Large intestine (tissue), 12 donors: ENCODE data around the gene RANBP9. TPM values are rescaled to one million over a fixed set of nuclear protein-coding genes. Genes with fewer than 3 reads are reported as not detected.

Experiments used
- DNase-seq, 2 donors: peaks; one replicate each; pipeline versions ENCODE4 v3.0.0 to v3.0.0-alpha.2; 2013
- H3K27ac ChIP-seq: one replicate; pipeline ENCODE4 v1.5.1; 2013; ENCODE audit warnings: low read length
- H3K27me3 ChIP-seq: 2 replicates; pipeline ENCODE4 v1.6.1; 2013; ENCODE audit warnings: low read length; ENCODE audit not compliant: control insufficient read depth, insufficient read depth
- H3K36me3 ChIP-seq: 2 replicates; pipeline ENCODE4 v1.6.1; 2013; ENCODE audit warnings: low read length; ENCODE audit not compliant: control insufficient read depth, insufficient read depth
- H3K4me1 ChIP-seq: one replicate; pipeline ENCODE4 v1.6.1; 2013; ENCODE audit warnings: low read length; ENCODE audit not compliant: control insufficient read depth, insufficient read depth
- H3K4me3 ChIP-seq: one replicate; pipeline ENCODE4 v1.5.1; 2013; ENCODE audit warnings: low read length
- H3K9me3 ChIP-seq: one replicate; pipeline ENCODE4 v1.6.1; 2013; ENCODE audit warnings: mild to moderate bottlenecking, low read depth, low read length, moderate library complexity; ENCODE audit not compliant: control insufficient read depth
- WGBS: methylation state at CpG from one replicate; pipeline ENCODE4 v1.1.5; 2013; ENCODE audit warnings: low lambda C conversion rate; ENCODE audit not compliant: insufficient coverage; 5-methylcytosine and 5-hydroxymethylcytosine counted together
- long read RNA-seq, 11 donors: transcript quantifications; one replicate each; lab custom pipeline, GENCODE V29; 2026
- polyA plus RNA-seq: library from polyadenylated mRNA; unstranded; fragments of 120-200 nt; gene quantifications from one replicate; pipeline ENCODE4 v1.2.1, GENCODE V29; 2013

Gene RANBP9
- polyA plus RNA-seq, result 27.8 TPM
- long read RNA-seq, donor 1, partial matches to known transcripts, result 0 of 3 reads
- long read RNA-seq, donor 1, other reads (novel, unspliced or antisense), result 0 of 3 reads
- long read RNA-seq, donor 2, partial matches to known transcripts, result 0 of 7 reads
- long read RNA-seq, donor 2, other reads (novel, unspliced or antisense), result 0 of 7 reads
- long read RNA-seq, donor 3, transcript RANBP9-202 (3 exons, 658 nt), result major isoform, 7 of 10 reads
- long read RNA-seq, donor 3, partial matches to known transcripts, result 0 of 10 reads
- long read RNA-seq, donor 3, other reads (novel, unspliced or antisense), result 0 of 10 reads
- long read RNA-seq, donor 4, result 0 reads
- long read RNA-seq, donor 5, partial matches to known transcripts, result 0 of 2 reads
- long read RNA-seq, donor 5, other reads (novel, unspliced or antisense), result 0 of 2 reads
- long read RNA-seq, donor 6, partial matches to known transcripts, result 9 of 14 reads
- long read RNA-seq, donor 6, other reads (novel, unspliced or antisense), result 0 of 14 reads
- long read RNA-seq, donor 7, partial matches to known transcripts, result 0 of 6 reads
- long read RNA-seq, donor 7, other reads (novel, unspliced or antisense), result 0 of 6 reads
- long read RNA-seq, donor 8, partial matches to known transcripts, result 9 of 10 reads
- long read RNA-seq, donor 8, other reads (novel, unspliced or antisense), result 0 of 10 reads
- long read RNA-seq, donor 9, partial matches to known transcripts, result 0 of 1 reads
- long read RNA-seq, donor 9, other reads (novel, unspliced or antisense), result 0 of 1 reads
- long read RNA-seq, donor 10, partial matches to known transcripts, result 8 of 12 reads
- long read RNA-seq, donor 10, other reads (novel, unspliced or antisense), result 0 of 12 reads
- long read RNA-seq, donor 11, partial matches to known transcripts, result 0 of 1 reads
- long read RNA-seq, donor 11, other reads (novel, unspliced or antisense), result 0 of 1 reads

- Histone ChIP-seq H3K27ac (peak within 1 kb of the TSS; percentile 97), H3K9me3 (peaks cover 7% of the 10 kb centered on the region), H3K36me3 (no peaks in the 10 kb centered on the region), H3K4me1 (peaks cover 7% of the 10 kb centered on the region), H3K4me3 (peak within 1 kb of the TSS; percentile 82), H3K27me3 (no peaks in the 10 kb centered on the region)
- peak; percentile 87 to 97 for DNase-seq
- 0% methylated on average over 1 of the region's 102 CpGs for WGBS
Measured at GRCh38 chr6:13711733-13712598, at the start of gene RANBP9. Gene RANBP9, minus strand, starts transcription at chr6:13711835. Its CDS starts 330 bp downstream, at chr6:13711505.

- Histone ChIP-seq H3K4me3 (no peak overlapping the region), H3K36me3 (no peaks in the 10 kb centered on the region), H3K4me1 (no peaks in the 10 kb centered on the region), H3K27me3 (no peaks in the 10 kb centered on the region), H3K27ac (no peak overlapping the region), H3K9me3 (no peaks in the 10 kb centered on the region)
- 95% methylated on average over 4 of the region's 11 CpGs for WGBS
- no peak for DNase-seq
Measured at GRCh38 chr6:13760307-13761304, 49.0 kb upstream of the RANBP9 start.

GRCh38 chr6:13759025-13759424, 47.4 kb upstream of the RANBP9 start:
- Histone ChIP-seq H3K27me3 (no peaks in the 10 kb centered on the region), H3K36me3 (no peaks in the 10 kb centered on the region), H3K27ac (no peak overlapping the region), H3K4me3 (no peak overlapping the region), H3K9me3 (no peaks in the 10 kb centered on the region), H3K4me1 (no peaks in the 10 kb centered on the region)
- WGBS, result no CpG with 5 or more reads among the region's 6 CpGs
- no peak for DNase-seq

- Histone ChIP-seq H3K4me3 (no peak overlapping the region), H3K36me3 (no peaks in the 10 kb centered on the region), H3K27me3 (no peaks in the 10 kb centered on the region), H3K4me1 (no peaks in the 10 kb centered on the region), H3K9me3 (no peaks in the 10 kb centered on the region), H3K27ac (no peak overlapping the region)
- whole genome bisulfite sequencing, result no CpG with 5 or more reads among the region's 2 CpGs
- no peak for DNase-seq
Measured at GRCh38 chr6:13754644-13755043, 43.0 kb upstream of the RANBP9 start.

GRCh38 chr6:13743736-13744127, 32.1 kb upstream of the RANBP9 start:
- H3K27me3 ChIP-seq, result no peaks in the 10 kb centered on the region
- H3K9me3 ChIP-seq, result peaks cover 8% of the 10 kb centered on the region
- WGBS, result no CpG with 5 or more reads among the region's 7 CpGs
- H3K4me3 ChIP-seq, result no peak overlapping the region
- H3K36me3 ChIP-seq, result no peaks in the 10 kb centered on the region
- no peak for DNase-seq
- H3K4me1 ChIP-seq, result no peaks in the 10 kb centered on the region
- no peak overlapping the region for H3K27ac ChIP-seq

- no peak for DNase-seq
- no peak overlapping the region for H3K4me3 ChIP-seq
- H3K9me3 ChIP-seq, result peaks cover 8% of the 10 kb centered on the region
- no peaks in the 10 kb centered on the region for H3K4me1 ChIP-seq
- no peaks in the 10 kb centered on the region for H3K36me3 ChIP-seq
- no CpG with 5 or more reads among the region's 56 CpGs for whole genome bisulfite sequencing
- H3K27ac ChIP-seq, result no peak overlapping the region
- no peaks in the 10 kb centered on the region for H3K27me3 ChIP-seq
Measured at GRCh38 chr6:13742961-13743735, 31.5 kb upstream of the RANBP9 start.

- WGBS, result 88% methylated on average over 1 of the region's 4 CpGs
- H3K27me3 ChIP-seq, result no peaks in the 10 kb centered on the region
- H3K9me3 ChIP-seq, result peaks cover 8% of the 10 kb centered on the region
- no peaks in the 10 kb centered on the region for H3K4me1 ChIP-seq
- H3K36me3 ChIP-seq, result no peaks in the 10 kb centered on the region
- H3K27ac ChIP-seq, result no peak overlapping the region
- no peak for DNase-seq
- no peak overlapping the region for H3K4me3 ChIP-seq
Measured at GRCh38 chr6:13741365-13741764, 29.7 kb upstream of the RANBP9 start.

GRCh38 chr6:13735031-13735430, 23.4 kb upstream of the RANBP9 start:
- no peak for DNase-seq
- peaks cover 4% of the 10 kb centered on the region for H3K27me3 ChIP-seq
- H3K27ac ChIP-seq, result no peak overlapping the region
- no peaks in the 10 kb centered on the region for H3K9me3 ChIP-seq
- no peaks in the 10 kb centered on the region for H3K36me3 ChIP-seq
- 80% methylated on average over 1 of the region's 2 CpGs for WGBS
- H3K4me3 ChIP-seq, result no peak overlapping the region
- no peaks in the 10 kb centered on the region for H3K4me1 ChIP-seq
